HCT116 (cell line): Measurements from ENCODE around the gene GPR176. TPM values are rescaled to one million over a fixed set of nuclear protein-coding genes. Genes with fewer than 3 reads are reported as not detected.

Experiments
- ATAC-seq: fragments of 200-7000 bp; cut with Tn5 transposase; 2 replicates; pipeline ENCODE4 v1.9.1; 2020; ENCODE audit warnings: mild to moderate bottlenecking, moderate library complexity
- BruUV-seq: library from RNA; stranded (reverse); fragments of 400-500 nt; replicated peaks from 2 replicates; lab custom pipeline; 2021; lab: Mats Ljungman, UMichigan
- CTCF ChIA-PET: fragments of 300-600 bp; sonication (Branson Sonifier 250); formaldehyde crosslinking; loops from one replicate; lab custom pipeline; 2021; ENCODE audit warnings: antibody characterized with exemption; lab: Charles Lee
- POLR2A ChIA-PET: fragments of 300-600, 350-600 bp; sonication (Branson Sonifier 250); formaldehyde crosslinking; loops from one replicate; lab custom pipeline; 2021; ENCODE audit warnings: antibody characterized with exemption; lab: Charles Lee
- RAD21 ChIA-PET, 2 experiments: fragments of 300-600 bp; sonication (Branson Sonifier 250); formaldehyde crosslinking; loops; one replicate each; lab custom pipeline; 2023; ENCODE audit warnings: low total read pairs in 2 of 2; ENCODE audit not compliant: uncharacterized antibody in 2 of 2, unreplicated experiment in 2 of 2, low non-redundant PET in 1 of 2; lab: Charles Lee
- DNase-seq: peaks from one replicate; pipeline ENCODE4 v3.0.0-alpha.2; 2010; ENCODE audit warnings: low read depth, low spot score
- H2AFZ ChIP-seq: fragments of 200-600 bp; shearing (Covaris generic), sonication (generic); 2 replicates; pipeline ENCODE4 v1.6.1; 2017; ENCODE audit warnings: low read depth, mixed run types, mixed read lengths, antibody characterized with exemption, low read length; ENCODE audit not compliant: poor library complexity, severe bottlenecking
- H3K27ac ChIP-seq: 2 replicates; pipeline ENCODE4 v1.5.1; 2012; ENCODE audit warnings: low read depth, low read length
- H3K27me3 ChIP-seq: fragments of 200-600 bp; sonication (generic); 2 replicates; pipeline ENCODE4 v1.6.1; 2016; ENCODE audit warnings: mixed run types, low read length, mixed read lengths; ENCODE audit not compliant: insufficient read depth
- H3K36me3 ChIP-seq, 2 experiments: fragments of 200-500 bp in 1 of 2; fragments of 200-600 bp in 1 of 2; sonication (Bioruptor generic) in 1 of 2; sonication (generic) in 1 of 2; 2 replicates each; pipeline versions ENCODE4 v1.5.1 to v1.6.1; 2014 to 2016; ENCODE audit warnings: low read length in 2 of 2, inconsistent platforms in 1 of 2, mixed read lengths in 1 of 2, mixed run types in 1 of 2; ENCODE audit not compliant: insufficient read depth in 2 of 2, control insufficient read depth in 1 of 2
- H3K4me1 ChIP-seq, 2 experiments: fragments of 200-600 bp in 1 of 2; sonication (generic) in 1 of 2; 2 replicates each; pipeline versions ENCODE4 v1.5.1 to v1.6.1; 2012 to 2017; ENCODE audit warnings: low read length in 2 of 2, inconsistent platforms in 1 of 2, mild to moderate bottlenecking in 1 of 2, mixed read lengths in 1 of 2, mixed run types in 1 of 2, moderate library complexity in 1 of 2; ENCODE audit not compliant: insufficient read depth in 2 of 2, control insufficient read depth in 1 of 2
- H3K4me2 ChIP-seq: fragments of 200-600 bp; sonication (generic); 2 replicates; pipeline ENCODE4 v1.6.1; 2017; ENCODE audit warnings: mixed run types, low read length, mixed read lengths
- H3K4me3 ChIP-seq, 2 experiments: fragments of 200-600 bp in 1 of 2; sonication (generic) in 1 of 2; replicated peaks in 1 of 2; 2 replicates each; pipeline ENCODE4 v1.5.1; 2011 to 2016; ENCODE audit warnings: low read length in 2 of 2, control low read depth in 1 of 2, low read depth in 1 of 2, mild to moderate bottlenecking in 1 of 2, mixed read lengths in 1 of 2, mixed run types in 1 of 2
- H3K79me2 ChIP-seq: fragments of 200-600 bp; sonication (generic); 2 replicates; pipeline ENCODE4 v1.6.1; 2017; ENCODE audit warnings: mild to moderate bottlenecking, mixed run types, low read length, moderate library complexity, mixed read lengths; ENCODE audit not compliant: insufficient read depth
- H3K9ac ChIP-seq: fragments of 200-600 bp; sonication (generic); 2 replicates; pipeline ENCODE4 v1.6.1; 2016; ENCODE audit warnings: low read length, mixed read lengths
- H3K9me2 ChIP-seq: fragments of 200-600 bp; sonication (generic), shearing (Covaris generic); 2 replicates; pipeline ENCODE4 v1.6.1; 2017; ENCODE audit warnings: mixed run types, mild to moderate bottlenecking, moderate library complexity; ENCODE audit not compliant: insufficient read depth
- H3K9me3 ChIP-seq, 2 experiments: fragments of 200-500 bp in 1 of 2; fragments of 200-600 bp in 1 of 2; sonication (Bioruptor generic) in 1 of 2; sonication (generic) in 1 of 2; 2 replicates each; pipeline ENCODE4 v1.6.1; 2014 to 2017; ENCODE audit warnings: low read length in 2 of 2, mixed read lengths in 2 of 2, inconsistent platforms in 1 of 2, low read depth in 1 of 2, mild to moderate bottlenecking in 1 of 2, mixed run types in 1 of 2, moderate library complexity in 1 of 2; ENCODE audit not compliant: control insufficient read depth in 1 of 2, insufficient read depth in 1 of 2
- H4K20me1 ChIP-seq: fragments of 200-600 bp; sonication (generic), shearing (Covaris generic); 2 replicates; pipeline ENCODE4 v1.6.1; 2017; ENCODE audit warnings: mixed run types, mild to moderate bottlenecking, moderate library complexity; ENCODE audit not compliant: insufficient read depth
- CBX3 ChIP-seq: IDR thresholded peaks from 2 replicates; pipeline ENCODE4 v1.6.1; 2012; ENCODE audit warnings: low read depth
- CEBPB ChIP-seq: IDR thresholded peaks from 2 replicates; pipeline ENCODE4 v1.6.1; 2012; ENCODE audit warnings: low read depth
- EGR1 ChIP-seq: IDR thresholded peaks from 2 replicates; pipeline ENCODE4 v1.6.1; 2012; ENCODE audit warnings: low read depth
- ELF1 ChIP-seq: IDR thresholded peaks from 2 replicates; pipeline ENCODE4 v1.6.1; 2012; ENCODE audit warnings: low read depth, borderline replicate concordance
- EZH2 ChIP-seq: fragments of 200-600 bp; sonication (generic); IDR thresholded peaks from 2 replicates; pipeline ENCODE4 v1.6.1; 2017; ENCODE audit warnings: antibody characterized with exemption, mixed run types
- EZH2phosphoT487 ChIP-seq: fragments of 200-600 bp; IDR thresholded peaks from 2 replicates; pipeline ENCODE4 v1.6.1; 2018; ENCODE audit warnings: antibody characterized with exemption, borderline replicate concordance
- FOSL1 ChIP-seq: IDR thresholded peaks from 2 replicates; pipeline ENCODE4 v1.6.1; 2012; ENCODE audit warnings: low read depth
- POLR2A ChIP-seq: IDR thresholded peaks from 2 replicates; pipeline ENCODE4 v1.7.0; 2011; ENCODE audit warnings: borderline replicate concordance; ENCODE audit not compliant: insufficient read depth, insufficient read length; ENCODE audit errors: extremely low read depth
- RAD21 ChIP-seq: IDR thresholded peaks from 2 replicates; pipeline ENCODE4 v1.6.1; 2012; ENCODE audit warnings: low read depth, mild to moderate bottlenecking
- SP1 ChIP-seq: IDR thresholded peaks from 2 replicates; pipeline ENCODE4 v1.6.1; 2012; ENCODE audit warnings: low read depth
- TCF7L2 ChIP-seq: IDR thresholded peaks from 2 replicates; pipeline ENCODE4 v1.7.0; 2011; ENCODE audit warnings: borderline replicate concordance, inconsistent platforms; ENCODE audit not compliant: insufficient read depth, insufficient read length; ENCODE audit errors: extremely low read depth
- YY1 ChIP-seq: IDR thresholded peaks from 2 replicates; pipeline ENCODE4 v1.6.1; 2011; ENCODE audit warnings: low read length, low read depth, moderate library complexity, mild to moderate bottlenecking; ENCODE audit not compliant: insufficient replicate concordance; ENCODE audit errors: extremely low read depth
- ZFX ChIP-seq: fragments of 450-650 bp; IDR thresholded peaks from 2 replicates; pipeline ENCODE4 v1.6.1; 2017
- intact Hi-C: fragments of 100-400 bp; cut with micrococcal nuclease; formaldehyde crosslinking; loops from 2 replicates; pipeline ENCODE4 v1.10.0; 2022
- total RNA-seq: library from RNA; stranded (reverse); gene quantifications from one replicate; pipeline ENCODE4 v1.2.1, GENCODE V29; 2021; ENCODE audit not compliant: unreplicated experiment
- TF ChIP-seq, protein P1 (sequence below), 3 experiments: fragments of 200-600 bp in 1 of 3; sonication (generic) in 1 of 3; IDR thresholded peaks in 2 of 3; conservative IDR thresholded peaks in 1 of 3; 2 replicates each; pipeline ENCODE4 v1.5.1; 2012 to 2017; ENCODE audit warnings: low read depth in 2 of 3, low read length in 2 of 3, antibody characterized with exemption in 1 of 3, borderline replicate concordance in 1 of 3, control low read depth in 1 of 3, mild to moderate bottlenecking in 1 of 3, mixed read lengths in 1 of 3, mixed run types in 1 of 3, moderate library complexity in 1 of 3; ENCODE audit not compliant: insufficient read depth in 1 of 3
- TF ChIP-seq, protein P2 (sequence below): IDR thresholded peaks from 2 replicates; pipeline ENCODE4 v1.6.1; 2012
- TF ChIP-seq, protein P3 (sequence below): IDR thresholded peaks from 2 replicates; pipeline ENCODE4 v1.6.1; 2012

GPR176 gene
- total RNA-seq, 1 experiment from 2014 or later = 1.7 TPM

DNA sequence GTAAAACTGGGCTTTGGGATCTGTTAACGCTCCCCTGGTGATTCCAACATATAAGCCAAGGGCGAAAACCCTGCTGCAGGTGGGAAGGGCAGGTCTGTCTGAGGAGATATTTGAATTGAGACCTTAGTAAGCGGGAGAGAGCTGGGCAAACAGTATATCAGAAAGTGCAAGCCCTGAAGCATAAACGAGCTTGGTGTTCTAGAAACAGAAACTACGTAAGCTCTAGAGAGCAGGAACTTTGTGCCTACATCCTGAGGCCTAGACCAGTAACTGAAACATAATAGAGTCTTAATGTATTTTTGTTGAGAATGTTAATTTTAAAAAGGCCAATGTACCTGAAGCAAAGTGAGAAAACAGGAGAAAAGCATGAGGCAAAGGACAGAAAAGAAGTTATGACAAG lies 74.5 kb downstream of the GPR176 start:
- no peaks in the 10 kb centered on the region for H3K27me3 ChIP-seq
- RAD21 ChIA-PET = no interaction called here
- no peak overlapping the region for H2AFZ ChIP-seq
- TF ChIP-seq EZH2 (no peak), ELF1 (no peak), ZFX (no peak), FOSL1 (no peak), YY1 (no peak), SP1 (no peak)
- TF ChIP-seq, protein P1, sequence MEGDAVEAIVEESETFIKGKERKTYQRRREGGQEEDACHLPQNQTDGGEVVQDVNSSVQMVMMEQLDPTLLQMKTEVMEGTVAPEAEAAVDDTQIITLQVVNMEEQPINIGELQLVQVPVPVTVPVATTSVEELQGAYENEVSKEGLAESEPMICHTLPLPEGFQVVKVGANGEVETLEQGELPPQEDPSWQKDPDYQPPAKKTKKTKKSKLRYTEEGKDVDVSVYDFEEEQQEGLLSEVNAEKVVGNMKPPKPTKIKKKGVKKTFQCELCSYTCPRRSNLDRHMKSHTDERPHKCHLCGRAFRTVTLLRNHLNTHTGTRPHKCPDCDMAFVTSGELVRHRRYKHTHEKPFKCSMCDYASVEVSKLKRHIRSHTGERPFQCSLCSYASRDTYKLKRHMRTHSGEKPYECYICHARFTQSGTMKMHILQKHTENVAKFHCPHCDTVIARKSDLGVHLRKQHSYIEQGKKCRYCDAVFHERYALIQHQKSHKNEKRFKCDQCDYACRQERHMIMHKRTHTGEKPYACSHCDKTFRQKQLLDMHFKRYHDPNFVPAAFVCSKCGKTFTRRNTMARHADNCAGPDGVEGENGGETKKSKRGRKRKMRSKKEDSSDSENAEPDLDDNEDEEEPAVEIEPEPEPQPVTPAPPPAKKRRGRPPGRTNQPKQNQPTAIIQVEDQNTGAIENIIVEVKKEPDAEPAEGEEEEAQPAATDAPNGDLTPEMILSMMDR (IDR thresholded peaks at IDR 0.05 in 2 of 3, conservative IDR thresholded peaks at IDR 0.05 in 1 of 3; ENCODE audit: borderline replicate concordance in 1 of 3, insufficient read depth in 1 of 3, low read depth in 2 of 3, low read length in 2 of 3) = no peak
- TF ChIP-seq, protein P2, sequence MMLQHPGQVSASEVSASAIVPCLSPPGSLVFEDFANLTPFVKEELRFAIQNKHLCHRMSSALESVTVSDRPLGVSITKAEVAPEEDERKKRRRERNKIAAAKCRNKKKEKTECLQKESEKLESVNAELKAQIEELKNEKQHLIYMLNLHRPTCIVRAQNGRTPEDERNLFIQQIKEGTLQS = no peak
- BruUV-seq = no TSS peak
- DNase-seq = no peak
- no peak for ATAC-seq
- H3K4me3 ChIP-seq = no peak overlapping the region
- intact Hi-C loops = no loop called here
- H4K20me1 ChIP-seq = no peaks in the 10 kb centered on the region
- no peaks in the 10 kb centered on the region for H3K9me2 ChIP-seq
- no peaks in the 10 kb centered on the region for H3K79me2 ChIP-seq
- H3K4me1 ChIP-seq = no peaks in the 10 kb centered on the region
- POLR2A ChIA-PET = no interaction called here
- H3K9ac ChIP-seq = no peak overlapping the region
- no peaks in the 10 kb centered on the region for H3K36me3 ChIP-seq
- no peak overlapping the region for H3K27ac ChIP-seq
- H3K9me3 ChIP-seq = no peaks in the 10 kb centered on the region
- no peak overlapping the region for H3K4me2 ChIP-seq
- CTCF ChIA-PET = no interaction called here

DNA sequence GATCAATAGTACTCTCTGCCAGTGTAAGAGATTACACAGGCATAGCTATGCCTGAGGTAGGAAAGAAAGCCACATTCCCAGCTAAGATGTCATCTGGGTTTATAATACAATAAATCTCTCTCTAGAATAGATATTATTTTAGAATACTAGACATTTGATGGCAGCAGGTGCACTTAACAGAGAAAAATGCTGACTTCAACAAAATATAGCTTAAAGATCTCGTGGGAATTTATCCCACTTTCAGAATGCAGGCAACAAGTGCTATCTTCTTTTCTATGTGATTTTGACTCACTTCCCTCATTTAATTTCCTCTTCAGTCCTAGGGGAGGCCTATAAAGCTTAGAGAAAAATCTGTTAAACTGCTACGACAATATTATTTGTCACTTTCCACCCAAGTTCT lies 76.5 kb downstream of the GPR176 start:
- no peak for DNase-seq
- ATAC-seq = no peak
- Histone ChIP-seq H3K4me2 (no peak overlapping the region), H3K9ac (no peak overlapping the region), H3K9me3 (no peaks in the 10 kb centered on the region), H2AFZ (no peak overlapping the region), H3K27me3 (no peaks in the 10 kb centered on the region), H4K20me1 (no peaks in the 10 kb centered on the region), H3K79me2 (no peaks in the 10 kb centered on the region), H3K9me2 (no peaks in the 10 kb centered on the region), H3K36me3 (no peaks in the 10 kb centered on the region), H3K4me1 (no peaks in the 10 kb centered on the region), H3K4me3 (no peak overlapping the region), H3K27ac (no peak overlapping the region)
- ChIA-PET POLR2A (interaction anchor here (0.6 kb wide), 1 partner anchor 61 kb away, joined by 3 read pairs; the partner anchor contains the start of gene FSIP1), RAD21 (no interaction called here), CTCF (no interaction called here)
- BruUV-seq = no TSS peak
- intact Hi-C loops = no loop called here
- no peak for TF ChIP-seq EZH2phosphoT487
- no peak for TF ChIP-seq CBX3
- no peak for TF ChIP-seq EGR1
- TF ChIP-seq TCF7L2 = no peak
- TF ChIP-seq, protein P1 (IDR thresholded peaks at IDR 0.05 in 2 of 3, conservative IDR thresholded peaks at IDR 0.05 in 1 of 3; ENCODE audit: borderline replicate concordance in 1 of 3, insufficient read depth in 1 of 3, low read depth in 2 of 3, low read length in 2 of 3) = no peak
- TF ChIP-seq CEBPB = no peak
- TF ChIP-seq RAD21 = no peak
- TF ChIP-seq YY1 = no peak
- TF ChIP-seq, protein P3, sequence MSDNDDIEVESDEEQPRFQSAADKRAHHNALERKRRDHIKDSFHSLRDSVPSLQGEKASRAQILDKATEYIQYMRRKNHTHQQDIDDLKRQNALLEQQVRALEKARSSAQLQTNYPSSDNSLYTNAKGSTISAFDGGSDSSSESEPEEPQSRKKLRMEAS = no peak
- TF ChIP-seq SP1 = no peak
- no peak for TF ChIP-seq FOSL1
- no peak for TF ChIP-seq POLR2A
